ENCODE results near the gene UGDH. TPM values are rescaled to one million over a fixed set of nuclear protein-coding genes. Genes with fewer than 3 reads are reported as not detected.

Gene UGDH
- total and polyA plus RNA-seq, 2 of the 13 experiments (the other 11 are each of a cell fraction or from before 2014, with no cell fraction given), result 99.0 to 384 TPM

- Histone ChIP-seq H3K27ac (ENCODE audit: extremely low read length, insufficient read depth, low read length) (no peak overlapping the region), H2AFZ (ENCODE audit: low read length) (no peak overlapping the region), H3K27me3 (ENCODE audit: control insufficient read depth in 1 of 2, insufficient read depth in 2 of 2, low read length in 2 of 2) (no peaks in the 10 kb centered on the region), H4K20me1 (ENCODE audit: insufficient read depth, low read length) (no peaks in the 10 kb centered on the region), H3K4me2 (ENCODE audit: low read depth, low read length) (no peak overlapping the region), H3K9me3 (ENCODE audit: low read length) (no peaks in the 10 kb centered on the region), H3K36me3 (replicated peaks in 1 of 2; ENCODE audit: control insufficient read depth in 1 of 2, insufficient read depth in 2 of 2, low read length in 2 of 2) (peaks cover 0 to 17% of the 10 kb centered on the region in 2 experiments; a peak in 3 of 5 replicates), H3K79me2 (ENCODE audit: insufficient read depth, low read length) (no peaks in the 10 kb centered on the region), H3K4me1 (ENCODE audit: insufficient read depth, low read length) (peaks cover 13% of the 10 kb centered on the region), H3K9ac (ENCODE audit: insufficient read depth, low read depth, low read length) (no peak overlapping the region), H3K4me3 (replicated peaks in 1 of 3; ENCODE audit: insufficient read depth in 1 of 3, low read depth in 2 of 3, low read length in 3 of 3) (no peak overlapping the region)
- in situ Hi-C loops (cut with HindIII; ENCODE audit: extremely low pct_ligation_motif_present, low pct_unique_long_range_greater_than_20kb), result no loop called here
- 58% methylated on average over 4 of the region's 4 CpGs for WGBS (ENCODE audit: low lambda C conversion rate)
- ATAC-seq (peak; percentile 56), DNase-seq (ENCODE audit: low spot score) (no peak), FAIRE-seq (no peak)
- TF ChIP-seq AGO2 (optimal IDR thresholded peaks at IDR 0.05; ENCODE audit: low read depth, low read length) (peak; percentile 24), RBM22 (optimal IDR thresholded peaks at IDR 0.05; ENCODE audit: low read length) (peak; percentile 66), SKIL (CRISPR knock-in tag; IDR thresholded peaks at IDR 0.05; ENCODE audit: borderline replicate concordance) (no peak)
- ChIA-PET POLR2A (interaction anchor here (0.9 to 1.0 kb wide), 2 partner anchors 28 to 32 kb away, joined by 3 to 6 read pairs; partner anchors contain the start of gene UGDH), CTCF (ENCODE audit: low intra/inter-chr PET ratio, low total read pairs) (no interaction called here)
- intact Hi-C loops (cut with micrococcal nuclease; ENCODE audit: unreplicated experiment), result no loop called here
- BruUV-seq (replicated peaks), result no TSS peak
Measured at GRCh38 chr4:39495446-39496213, 31.6 kb downstream of the UGDH start.

GRCh38 chr4:39494354-39494753 lies 32.9 kb downstream of the UGDH start:
- no peak overlapping the region for H3K27ac ChIP-seq (ENCODE audit: extremely low read length, insufficient read depth, low read length)
- no peak overlapping the region for H3K4me3 ChIP-seq (replicated peaks in 1 of 3; ENCODE audit: insufficient read depth in 1 of 3, low read depth in 2 of 3, low read length in 3 of 3)
- no peaks in the 10 kb centered on the region for H4K20me1 ChIP-seq (ENCODE audit: insufficient read depth, low read length)
- H2AFZ ChIP-seq (ENCODE audit: low read length), result no peak overlapping the region
- POLR2A ChIA-PET, result no interaction called here
- peaks cover 20% of the 10 kb centered on the region for H3K4me1 ChIP-seq (ENCODE audit: insufficient read depth, low read length)
- peak; percentile 8 for ATAC-seq
- BruUV-seq (replicated peaks), result no TSS peak
- no peak overlapping the region for H3K9ac ChIP-seq (ENCODE audit: insufficient read depth, low read depth, low read length)
- CTCF ChIA-PET (ENCODE audit: low intra/inter-chr PET ratio, low total read pairs), result no interaction called here
- no peak for FAIRE-seq
- no peak for TF ChIP-seq ZNF558 (CRISPR knock-in tag; IDR thresholded peaks at IDR 0.05; ENCODE audit: borderline replicate concordance)
- peak; percentile 63 for TF ChIP-seq ZBTB40 (IDR thresholded peaks at IDR 0.05)
- TF ChIP-seq ZBTB40 (CRISPR knock-in tag; IDR thresholded peaks at IDR 0.05), result no peak
- H3K36me3 ChIP-seq (replicated peaks in 1 of 2; ENCODE audit: control insufficient read depth in 1 of 2, insufficient read depth in 2 of 2, low read length in 2 of 2), result peaks cover 0 to 10% of the 10 kb centered on the region in 2 experiments; a peak in 2 of 5 replicates
- H3K9me3 ChIP-seq (ENCODE audit: low read length), result no peaks in the 10 kb centered on the region
- no peaks in the 10 kb centered on the region for H3K27me3 ChIP-seq (ENCODE audit: control insufficient read depth in 1 of 2, insufficient read depth in 2 of 2, low read length in 2 of 2)
- no peak for DNase-seq (ENCODE audit: low spot score)
- no peaks in the 10 kb centered on the region for H3K79me2 ChIP-seq (ENCODE audit: insufficient read depth, low read length)
- intact Hi-C loops (cut with micrococcal nuclease; ENCODE audit: unreplicated experiment) (no loop called here), in situ Hi-C loops (cut with HindIII; ENCODE audit: extremely low pct_ligation_motif_present, low pct_unique_long_range_greater_than_20kb) (no loop called here)
- no peak overlapping the region for H3K4me2 ChIP-seq (ENCODE audit: low read depth, low read length)
- WGBS (ENCODE audit: low lambda C conversion rate), result 100% methylated on average over 1 of the region's 1 CpG
